CD8-positive, alpha-beta memory T cell (primary cell): ENCODE data around the gene VSTM2B. TPM values are rescaled to one million over a fixed set of nuclear protein-coding genes. Genes with fewer than 3 reads are reported as not detected.
"Not testable (repeated sequence)": the region's sequence is repeated elsewhere in the genome, so short reads cannot be mapped to it uniquely, and the experiment has no call there.

Source experiments
- CTCF ChIA-PET: fragments of 350-600 bp; sonication (Branson Sonifier 250); formaldehyde crosslinking; loops from one replicate; lab custom pipeline; 2021; ENCODE audit warnings: antibody characterized with exemption; lab: Charles Lee
- POLR2A ChIA-PET: fragments of 350-600 bp; sonication (Branson Sonifier 250); formaldehyde crosslinking; loops from one replicate; lab custom pipeline; 2021; ENCODE audit warnings: antibody characterized with exemption; lab: Charles Lee
- DNase-seq, 5 donors: peaks; one replicate each; pipeline versions ENCODE4 v3.0.0 to v3.0.0-alpha.2; 2020 to 2022; ENCODE audit warnings: mixed read lengths in 1 of 5
- H3K27ac ChIP-seq: one replicate; pipeline ENCODE4 v1.7.0; 2013; ENCODE audit warnings: low read depth, mild to moderate bottlenecking, low read length, moderate library complexity
- H3K27me3 ChIP-seq: 2 replicates; pipeline ENCODE4 v1.7.0; 2013; ENCODE audit warnings: low read length, mild to moderate bottlenecking; ENCODE audit not compliant: insufficient read depth, poor library complexity, severe bottlenecking
- H3K36me3 ChIP-seq: 2 replicates; pipeline ENCODE4 v1.7.0; 2013; ENCODE audit warnings: mild to moderate bottlenecking, low read length, moderate library complexity; ENCODE audit not compliant: insufficient read depth
- H3K4me1 ChIP-seq: 2 replicates; pipeline ENCODE4 v1.7.0; 2013; ENCODE audit warnings: mild to moderate bottlenecking, low read length, moderate library complexity; ENCODE audit not compliant: insufficient read depth
- H3K4me3 ChIP-seq: 2 replicates; pipeline ENCODE4 v1.7.0; 2013; ENCODE audit warnings: mild to moderate bottlenecking, low read length
- H3K9me3 ChIP-seq: 2 replicates; pipeline ENCODE4 v1.7.0; 2013; ENCODE audit warnings: mild to moderate bottlenecking, low read length
- H3K27ac Mint-ChIP-seq, 8 donors: one replicate each; pipeline ENCODE4 v1.8.0; 2020 to 2021; ENCODE audit warnings: mixed read lengths in 8 of 8, mild to moderate bottlenecking in 6 of 8, inconsistent platforms in 3 of 8, moderate library complexity in 3 of 8
- H3K27me3 Mint-ChIP-seq, 2 donors: one replicate each; pipeline ENCODE4 v1.8.0; 2020 to 2021; ENCODE audit warnings: mixed read lengths in 2 of 2, mild to moderate bottlenecking in 1 of 2, moderate library complexity in 1 of 2
- H3K36me3 Mint-ChIP-seq, 3 donors: one replicate each; pipeline ENCODE4 v1.8.0; 2020 to 2021; ENCODE audit warnings: mixed read lengths in 3 of 3, inconsistent platforms in 1 of 3, mild to moderate bottlenecking in 1 of 3
- H3K4me1 Mint-ChIP-seq, 3 donors: one replicate each; pipeline ENCODE4 v1.8.0; 2020 to 2021; ENCODE audit warnings: mixed read lengths in 3 of 3, inconsistent platforms in 1 of 3, mild to moderate bottlenecking in 1 of 3
- H3K4me3 Mint-ChIP-seq, 7 donors: one replicate each; pipeline ENCODE4 v1.8.0; 2020 to 2021; ENCODE audit warnings: mixed read lengths in 7 of 7, mild to moderate bottlenecking in 6 of 7, moderate library complexity in 4 of 7, inconsistent platforms in 2 of 7
- H3K9me3 Mint-ChIP-seq, 5 donors: one replicate each; pipeline ENCODE4 v1.8.0; 2020 to 2022; ENCODE audit warnings: mixed read lengths in 5 of 5, mild to moderate bottlenecking in 3 of 5, moderate library complexity in 2 of 5, inconsistent platforms in 1 of 5
- polyA plus RNA-seq: library from polyadenylated mRNA; unstranded; fragments of 300-500 nt; fragmentation: Illumina TruSeq; gene quantifications from one replicate; pipeline ENCODE4 v1.2.3, GENCODE V29; 2021
- total RNA-seq, 2 experiments: library from RNA; stranded (reverse); gene quantifications; one replicate each; pipeline ENCODE4 v1.2.3, GENCODE V29; 2021

VSTM2B gene
- total and polyA plus RNA-seq, 3 experiments from 2014 or later, result not detected

- peaks cover 23 to 61% of the 10 kb centered on the region in 2 donors for H3K27me3 Mint-ChIP-seq
- ChIA-PET POLR2A (no interaction called here), CTCF (no interaction called here)
- DNase-seq, result no peak
- Histone ChIP-seq H3K9me3 (no peaks in the 10 kb centered on the region), H3K4me1 (no peaks in the 10 kb centered on the region), H3K36me3 (no peaks in the 10 kb centered on the region), H3K4me3 (no peak overlapping the region), H3K27ac (no peak overlapping the region), H3K27me3 (no peaks in the 10 kb centered on the region)
- H3K4me3 Mint-ChIP-seq, result no peak overlapping the region
- H3K9me3 Mint-ChIP-seq, result peaks cover 13 to 26% (median 22%) of the 10 kb centered on the region in 5 donors
- H3K4me1 Mint-ChIP-seq, result no peaks in the 10 kb centered on the region
- peaks cover 0 to 8% (median 3%) of the 10 kb centered on the region in 3 donors for H3K36me3 Mint-ChIP-seq
- H3K27ac Mint-ChIP-seq, result no peak overlapping the region
Observed at GRCh38 chr19:29483641-29483920, 42.2 kb upstream of the VSTM2B start.

- Mint-ChIP-seq H3K36me3 (peaks cover 0 to 8% (median 3%) of the 10 kb centered on the region in 3 donors), H3K9me3 (peaks cover 13 to 26% (median 22%) of the 10 kb centered on the region in 5 donors), H3K4me3 (no peak overlapping the region), H3K4me1 (no peaks in the 10 kb centered on the region), H3K27me3 (peaks cover 23 to 59% of the 10 kb centered on the region in 2 donors), H3K27ac (no peak overlapping the region)
- Histone ChIP-seq H3K4me1 (no peaks in the 10 kb centered on the region), H3K27ac (no peak overlapping the region), H3K9me3 (no peaks in the 10 kb centered on the region), H3K36me3 (no peaks in the 10 kb centered on the region), H3K4me3 (no peak overlapping the region), H3K27me3 (no peaks in the 10 kb centered on the region)
- POLR2A ChIA-PET, result no interaction called here
- CTCF ChIA-PET, result no interaction called here
- DNase-seq, result no peak
Observed at GRCh38 chr19:29483944-29484581, 41.7 kb upstream of the VSTM2B start.

GRCh38 chr19:29484876-29485275 is 40.9 kb upstream of the VSTM2B start:
- POLR2A ChIA-PET, result no interaction called here
- H3K9me3 ChIP-seq, result no peaks in the 10 kb centered on the region
- H3K27ac ChIP-seq, result no peak overlapping the region
- CTCF ChIA-PET, result no interaction called here
- Mint-ChIP-seq H3K27ac (no peak overlapping the region), H3K36me3 (peaks cover 0 to 8% (median 3%) of the 10 kb centered on the region in 3 donors), H3K9me3 (peaks cover 13 to 26% (median 20%) of the 10 kb centered on the region in 5 donors), H3K4me3 (no peak overlapping the region), H3K27me3 (peaks cover 16 to 60% of the 10 kb centered on the region in 2 donors), H3K4me1 (no peaks in the 10 kb centered on the region)
- no peak for DNase-seq
- no peaks in the 10 kb centered on the region for H3K36me3 ChIP-seq
- H3K27me3 ChIP-seq, result no peaks in the 10 kb centered on the region
- no peaks in the 10 kb centered on the region for H3K4me1 ChIP-seq
- H3K4me3 ChIP-seq, result no peak overlapping the region

- Histone ChIP-seq H3K27me3 (no peaks in the 10 kb centered on the region), H3K4me1 (no peaks in the 10 kb centered on the region), H3K36me3 (no peaks in the 10 kb centered on the region), H3K9me3 (no peaks in the 10 kb centered on the region), H3K27ac (no peak overlapping the region), H3K4me3 (no peak overlapping the region)
- Mint-ChIP-seq H3K27me3 (peaks cover 19 to 64% of the 10 kb centered on the region in 2 donors), H3K27ac (no peak overlapping the region), H3K4me3 (no peak overlapping the region), H3K9me3 (peaks cover 13 to 25% (median 18%) of the 10 kb centered on the region in 5 donors), H3K4me1 (no peaks in the 10 kb centered on the region), H3K36me3 (peaks cover 0 to 8% (median 3%) of the 10 kb centered on the region in 3 donors)
- no peak for DNase-seq
- POLR2A ChIA-PET, result no interaction called here
- CTCF ChIA-PET, result no interaction called here
Observed at GRCh38 chr19:29485293-29485692, 40.5 kb upstream of the VSTM2B start.

- H3K4me3 Mint-ChIP-seq, CTCF ChIA-PET, H3K9me3 ChIP-seq, H3K27me3 ChIP-seq, H3K36me3 ChIP-seq, H3K4me1 ChIP-seq, DNase-seq, H3K27ac ChIP-seq, H3K4me1 Mint-ChIP-seq, H3K27ac Mint-ChIP-seq, H3K36me3 Mint-ChIP-seq, POLR2A ChIA-PET, H3K4me3 ChIP-seq: not testable (repeated sequence)
- Mint-ChIP-seq H3K27me3 (peaks cover 34 to 63% of the 10 kb centered on the region in 2 donors), H3K9me3 (peaks cover 0 to 14% (median 2%) of the 10 kb centered on the region in 5 donors)
Observed at GRCh38 chr19:29486961-29487360, 38.8 kb upstream of the VSTM2B start.

- no peaks in the 10 kb centered on the region for H3K4me1 ChIP-seq
- no peak for DNase-seq
- Mint-ChIP-seq H3K4me1 (no peaks in the 10 kb centered on the region), H3K4me3 (no peak overlapping the region), H3K36me3 (no peaks in the 10 kb centered on the region), H3K27ac (no peak overlapping the region), H3K9me3 (peaks cover 0 to 9% (median 0%) of the 10 kb centered on the region in 5 donors), H3K27me3 (peaks cover 34 to 63% of the 10 kb centered on the region in 2 donors)
- no peak overlapping the region for H3K4me3 ChIP-seq
- H3K9me3 ChIP-seq, result no peaks in the 10 kb centered on the region
- H3K36me3 ChIP-seq, result no peaks in the 10 kb centered on the region
- ChIA-PET POLR2A (no interaction called here), CTCF (no interaction called here)
- no peak overlapping the region for H3K27ac ChIP-seq
- no peaks in the 10 kb centered on the region for H3K27me3 ChIP-seq
Observed at GRCh38 chr19:29487432-29487831, 38.4 kb upstream of the VSTM2B start.

- Histone ChIP-seq H3K36me3 (no peaks in the 10 kb centered on the region), H3K9me3 (no peaks in the 10 kb centered on the region), H3K27ac (no peak overlapping the region), H3K4me3 (no peak overlapping the region), H3K27me3 (no peaks in the 10 kb centered on the region), H3K4me1 (no peaks in the 10 kb centered on the region)
- CTCF ChIA-PET, result no interaction called here
- DNase-seq, result no peak
- Mint-ChIP-seq H3K27me3 (peaks cover 31 to 63% of the 10 kb centered on the region in 2 donors), H3K27ac (no peak overlapping the region), H3K9me3 (peaks cover 0 to 6% (median 0%) of the 10 kb centered on the region in 5 donors), H3K36me3 (no peaks in the 10 kb centered on the region), H3K4me1 (no peaks in the 10 kb centered on the region), H3K4me3 (no peak overlapping the region)
- POLR2A ChIA-PET, result no interaction called here
Observed at GRCh38 chr19:29488316-29488715, 37.5 kb upstream of the VSTM2B start.

- Histone ChIP-seq H3K27ac (no peak overlapping the region), H3K9me3 (no peaks in the 10 kb centered on the region), H3K4me3 (no peak overlapping the region), H3K4me1 (no peaks in the 10 kb centered on the region), H3K27me3 (no peaks in the 10 kb centered on the region), H3K36me3 (no peaks in the 10 kb centered on the region)
- H3K27ac Mint-ChIP-seq, result no peak overlapping the region
- H3K36me3 Mint-ChIP-seq, result no peaks in the 10 kb centered on the region
- CTCF ChIA-PET, result no interaction called here
- peaks cover 0 to 6% (median 0%) of the 10 kb centered on the region in 5 donors for H3K9me3 Mint-ChIP-seq
- H3K4me3 Mint-ChIP-seq, result no peak overlapping the region
- no peak for DNase-seq
- POLR2A ChIA-PET, result no interaction called here
- peaks cover 30 to 61% of the 10 kb centered on the region in 2 donors for H3K27me3 Mint-ChIP-seq
- H3K4me1 Mint-ChIP-seq, result no peaks in the 10 kb centered on the region
Observed at GRCh38 chr19:29489172-29489951, 36.4 kb upstream of the VSTM2B start.
